Tibial artery (tissue), 4 donors: ENCODE data around the gene ST6GALNAC2.
"Not testable (repeated sequence)": the region's sequence is repeated elsewhere in the genome, so short reads cannot be mapped to it uniquely, and the experiment has no call there.

Experiments used
- DNase-seq, 2 donors: peaks; one replicate each; pipeline ENCODE4 v3.0.0-alpha.2; 2019
- H3K27ac ChIP-seq, 2 donors: fragments of 200-600 bp; sonication (generic) in 1 of 2; 1 replicate in 1 of 2; 2 replicates in 1 of 2; pipeline ENCODE4 v1.5.1; 2018 to 2019; ENCODE audit warnings: mild to moderate bottlenecking in 1 of 2
- H3K27me3 ChIP-seq, 2 donors: fragments of 200-600 bp; sonication (generic) in 1 of 2; one replicate each; pipeline versions ENCODE4 v1.5.1 to v1.6.0; 2016 to 2019
- H3K36me3 ChIP-seq, 3 donors: fragments of 200-600 bp; sonication (generic) in 2 of 3; one replicate each; pipeline ENCODE4 v1.5.1; 2016 to 2019; ENCODE audit warnings: mild to moderate bottlenecking in 2 of 3
- H3K4me1 ChIP-seq, 4 donors: fragments of 200-600 bp; sonication (generic) in 2 of 4; 1 replicate in 3 of 4; 2 replicates in 1 of 4; pipeline ENCODE4 v1.5.1; 2016 to 2019
- H3K4me3 ChIP-seq, 2 donors: fragments of 200-600 bp; sonication (generic) in 1 of 2; 1 replicate in 1 of 2; 2 replicates in 1 of 2; pipeline ENCODE4 v1.5.1; 2018 to 2019; ENCODE audit warnings: mild to moderate bottlenecking in 2 of 2
- H3K9me3 ChIP-seq, 3 donors: fragments of 200-600 bp; sonication (generic) in 1 of 3; one replicate each; pipeline ENCODE4 v1.5.1; 2016 to 2019
- intact Hi-C: fragments of 100-400 bp; cut with DNase I; formaldehyde crosslinking; loops from one replicate; pipeline ENCODE4 v1.15.0; 2023; ENCODE audit warnings: low total_unique reads
- TF ChIP-seq, protein P1 (sequence below), 2 experiments: fragments of 200-600 bp in 1 of 2; fragments of 450-650 bp in 1 of 2; IDR thresholded peaks; one replicate each; pipeline ENCODE4 v1.5.1; 2017 to 2019; ENCODE audit warnings: antibody characterized with exemption in 2 of 2, mild to moderate bottlenecking in 1 of 2, moderate library complexity in 1 of 2

ST6GALNAC2 gene

DNA sequence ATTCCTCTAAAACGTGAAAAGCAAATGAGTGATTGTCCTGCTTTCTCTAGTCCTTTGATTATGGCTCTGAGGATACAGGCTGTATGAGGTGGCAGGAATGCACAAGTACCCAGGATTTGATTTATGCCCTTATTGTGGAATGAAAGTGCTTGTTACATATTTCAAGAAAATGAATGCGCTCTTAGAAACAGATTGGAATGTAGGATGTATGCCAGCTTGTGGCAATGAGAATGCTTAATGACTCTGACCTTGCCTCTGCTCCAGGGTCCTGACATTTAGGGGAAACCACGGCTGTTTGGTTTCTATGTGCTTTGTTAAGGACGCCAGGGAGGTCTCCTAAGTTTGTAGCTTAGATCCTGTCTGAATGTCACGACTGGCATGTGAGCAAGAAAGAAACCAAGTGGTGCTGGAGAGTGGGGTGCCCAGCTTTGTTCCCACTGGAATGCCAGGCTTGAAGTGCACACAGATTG is 23.8 kb downstream of the ST6GALNAC2 start:
- Histone ChIP-seq H3K36me3 (peaks cover 17 to 46% (median 25%) of the 10 kb centered on the region in 3 donors), H3K4me1 (peaks cover 0 to 40% (median 20%) of the 10 kb centered on the region in 4 donors), H3K27me3 (no peaks in the 10 kb centered on the region), H3K9me3 (no peaks in the 10 kb centered on the region), H3K27ac (no peak overlapping the region), H3K4me3 (no peak overlapping the region)
- no peak for DNase-seq
- intact Hi-C loops, result no loop called here
- TF ChIP-seq, protein P1, sequence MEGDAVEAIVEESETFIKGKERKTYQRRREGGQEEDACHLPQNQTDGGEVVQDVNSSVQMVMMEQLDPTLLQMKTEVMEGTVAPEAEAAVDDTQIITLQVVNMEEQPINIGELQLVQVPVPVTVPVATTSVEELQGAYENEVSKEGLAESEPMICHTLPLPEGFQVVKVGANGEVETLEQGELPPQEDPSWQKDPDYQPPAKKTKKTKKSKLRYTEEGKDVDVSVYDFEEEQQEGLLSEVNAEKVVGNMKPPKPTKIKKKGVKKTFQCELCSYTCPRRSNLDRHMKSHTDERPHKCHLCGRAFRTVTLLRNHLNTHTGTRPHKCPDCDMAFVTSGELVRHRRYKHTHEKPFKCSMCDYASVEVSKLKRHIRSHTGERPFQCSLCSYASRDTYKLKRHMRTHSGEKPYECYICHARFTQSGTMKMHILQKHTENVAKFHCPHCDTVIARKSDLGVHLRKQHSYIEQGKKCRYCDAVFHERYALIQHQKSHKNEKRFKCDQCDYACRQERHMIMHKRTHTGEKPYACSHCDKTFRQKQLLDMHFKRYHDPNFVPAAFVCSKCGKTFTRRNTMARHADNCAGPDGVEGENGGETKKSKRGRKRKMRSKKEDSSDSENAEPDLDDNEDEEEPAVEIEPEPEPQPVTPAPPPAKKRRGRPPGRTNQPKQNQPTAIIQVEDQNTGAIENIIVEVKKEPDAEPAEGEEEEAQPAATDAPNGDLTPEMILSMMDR (IDR thresholded peaks at IDR 0.05), result no peak

DNA sequence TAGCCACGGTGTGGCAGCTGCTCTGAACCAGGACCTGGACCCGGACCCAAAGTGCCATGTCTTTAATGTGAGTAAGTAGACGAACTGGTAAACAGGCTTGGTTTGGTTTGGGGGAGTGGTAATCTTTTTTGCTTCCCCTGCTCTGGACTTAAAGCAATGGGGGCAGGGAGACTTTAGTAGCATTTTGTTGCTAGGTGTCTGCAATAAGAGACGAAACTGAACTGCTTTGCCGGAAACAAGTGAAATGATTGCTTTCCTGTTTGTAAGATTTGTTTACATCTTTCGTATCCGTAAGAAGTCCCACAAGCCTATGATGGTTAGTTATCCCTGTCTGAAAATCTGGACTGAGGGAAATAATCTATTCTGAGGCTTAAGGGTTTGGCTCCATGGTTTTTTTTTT is 24.3 kb downstream of the ST6GALNAC2 start:
- Histone ChIP-seq H3K27ac (no peak overlapping the region), H3K36me3 (peaks cover 17 to 43% (median 25%) of the 10 kb centered on the region in 3 donors), H3K27me3 (no peaks in the 10 kb centered on the region), H3K9me3 (no peaks in the 10 kb centered on the region), H3K4me1 (peaks cover 0 to 43% (median 22%) of the 10 kb centered on the region in 4 donors), H3K4me3 (no peak overlapping the region)
- DNase-seq, result no peak
- TF ChIP-seq, protein P1 (IDR thresholded peaks at IDR 0.05), result no peak
- intact Hi-C loops, result no loop called here

DNA sequence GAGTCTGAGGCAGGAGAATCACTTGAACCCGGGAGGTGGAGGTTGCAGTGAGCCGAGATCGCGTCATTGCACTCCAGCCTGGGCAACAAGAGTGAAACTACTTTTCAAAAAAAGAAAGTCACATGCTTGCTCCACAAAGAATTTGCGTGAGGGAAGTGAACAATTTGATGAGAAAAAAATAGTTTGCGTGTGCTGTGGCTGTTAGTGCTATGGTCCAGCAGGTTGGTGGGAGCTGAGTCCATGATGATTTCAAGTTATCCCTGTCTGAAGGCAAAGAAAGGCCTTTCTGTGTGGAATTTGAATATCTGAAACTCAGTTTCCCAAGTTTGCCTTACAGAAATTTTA is 24.8 kb downstream of the ST6GALNAC2 start:
- TF ChIP-seq, protein P1 (IDR thresholded peaks at IDR 0.05), result no peak
- intact Hi-C loops, result no loop called here
- peaks cover 17 to 38% (median 25%) of the 10 kb centered on the region in 3 donors for H3K36me3 ChIP-seq
- H3K27ac ChIP-seq, result no peak overlapping the region
- peaks cover 0 to 43% (median 22%) of the 10 kb centered on the region in 4 donors for H3K4me1 ChIP-seq
- no peak for DNase-seq
- H3K27me3 ChIP-seq, result no peaks in the 10 kb centered on the region
- no peaks in the 10 kb centered on the region for H3K9me3 ChIP-seq
- H3K4me3 ChIP-seq, result no peak overlapping the region

DNA sequence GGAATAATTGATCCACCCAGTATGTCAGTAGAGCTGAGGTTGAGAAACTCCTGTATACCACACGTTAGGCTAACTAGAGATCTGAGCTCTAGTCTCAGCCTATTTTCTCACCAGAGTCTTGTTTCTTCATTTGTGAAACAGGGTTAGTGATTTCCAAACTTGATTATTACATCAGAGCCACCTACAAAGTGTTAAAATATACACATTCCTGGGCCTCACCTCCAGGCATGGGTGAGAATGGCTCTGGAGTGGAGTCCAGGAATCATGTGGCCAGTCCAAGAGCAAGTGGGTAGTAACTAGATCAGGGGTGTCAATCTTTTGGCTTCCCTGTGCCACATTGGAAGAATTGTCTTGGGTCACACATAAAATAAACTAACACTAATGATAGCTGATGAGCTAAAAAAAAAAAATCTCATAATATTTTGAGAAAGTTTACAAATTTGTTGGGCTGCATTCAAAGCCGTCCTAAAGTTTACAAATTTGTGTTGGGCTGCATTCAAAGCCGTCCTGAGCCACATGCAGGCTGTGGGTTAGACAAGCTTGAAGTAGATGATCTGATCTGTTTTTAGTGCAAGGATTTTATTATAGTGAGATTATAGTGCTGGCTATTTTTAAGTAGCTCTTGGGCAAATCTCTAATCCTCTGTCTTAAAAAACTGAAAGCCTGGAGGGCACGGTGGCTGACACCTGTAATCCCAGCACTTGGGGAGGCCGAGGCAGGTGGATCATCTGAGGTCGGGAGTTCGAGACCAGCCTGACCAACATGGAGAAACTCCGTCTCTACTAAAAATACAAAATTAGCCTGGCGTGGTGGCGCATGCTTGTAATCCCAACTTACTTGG is 25.4 kb downstream of the ST6GALNAC2 start:
- Histone ChIP-seq H3K4me3 (no peak overlapping the region), H3K27ac (no peak overlapping the region), H3K4me1 (peaks cover 0 to 43% (median 22%) of the 10 kb centered on the region in 4 donors), H3K27me3 (no peaks in the 10 kb centered on the region), H3K36me3 (peaks cover 17 to 32% (median 24%) of the 10 kb centered on the region in 3 donors), H3K9me3 (no peaks in the 10 kb centered on the region)
- DNase-seq, result no peak
- TF ChIP-seq, protein P1 (IDR thresholded peaks at IDR 0.05), result no peak
- intact Hi-C loops, result no loop called here

DNA sequence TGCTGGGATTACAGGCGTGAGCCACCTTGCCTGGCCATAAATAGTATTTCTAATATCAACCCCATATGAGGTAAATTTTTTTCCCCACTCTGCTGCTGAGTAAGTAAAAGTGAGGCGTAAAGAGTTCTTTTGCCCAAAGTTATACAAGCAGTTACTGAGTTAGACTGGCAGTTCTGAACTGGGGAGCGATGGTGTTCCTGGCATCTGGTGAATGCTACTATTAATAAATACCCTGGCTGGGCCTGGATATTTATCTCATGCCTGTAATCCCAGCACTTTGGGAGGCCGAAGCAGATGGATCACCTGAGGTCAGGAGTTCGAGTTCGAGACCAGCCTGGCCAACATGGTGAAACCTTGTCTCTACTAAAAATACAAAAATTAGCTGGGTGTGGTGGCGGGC is 26.2 kb downstream of the ST6GALNAC2 start:
- not testable (repeated sequence) for DNase-seq, H3K27ac ChIP-seq, H3K9me3 ChIP-seq, H3K27me3 ChIP-seq, H3K4me3 ChIP-seq
- intact Hi-C loops, result loop anchor here (10.0 kb wide), 1 partner anchor 155 kb away; the partner anchor contains the start of gene MXRA7
- Histone ChIP-seq H3K4me1 (peaks cover 0 to 44% (median 22%) of the 10 kb centered on the region in 4 donors), H3K36me3 (peaks cover 13 to 24% (median 16%) of the 10 kb centered on the region in 3 donors)
